Stimulated activated CD4-positive, alpha-beta T cell treated with anti-CD3 and anti-CD28 coated beads, Interleukin-1b, Interleukin-23, amount 100 ng/mL, for 4 hours (primary cell): ENCODE measurements around the gene DAPK2.
"Not testable (repeated sequence)": the region's sequence is repeated elsewhere in the genome, so short reads cannot be mapped to it uniquely, and the experiment has no call there.

Experiments used
- DNase-seq, 2 donors: peaks; one replicate each; pipeline ENCODE4 v3.0.0-alpha.2; 2020; ENCODE audit warnings: low read depth in 2 of 2

The DAPK2 gene

DNA sequence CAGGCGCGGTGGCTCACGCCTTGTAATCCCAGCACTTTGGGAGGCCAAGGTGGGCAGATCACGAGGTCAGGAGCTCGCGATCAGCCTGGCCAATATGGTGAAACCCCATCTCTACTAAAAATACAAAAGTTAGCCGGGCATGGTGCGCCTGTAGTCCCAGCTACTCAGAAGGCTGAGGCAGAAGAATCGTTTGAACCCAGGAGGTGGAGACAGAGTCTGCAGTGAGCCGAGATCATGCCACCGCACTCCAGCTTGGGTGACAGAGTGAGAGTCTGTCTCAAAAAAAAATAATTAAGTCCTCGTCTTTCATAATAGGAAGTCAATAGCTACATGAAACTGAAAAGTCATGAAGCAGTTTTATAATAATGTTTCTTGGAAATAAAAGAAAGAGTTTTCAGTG, 7.4 kb upstream of the DAPK2 start:
- not testable (repeated sequence) for DNase-seq

- DNase-seq: no peak
Observed at GRCh38 chr15:64052925-64053491, 6.7 kb upstream of the DAPK2 start.

DNA sequence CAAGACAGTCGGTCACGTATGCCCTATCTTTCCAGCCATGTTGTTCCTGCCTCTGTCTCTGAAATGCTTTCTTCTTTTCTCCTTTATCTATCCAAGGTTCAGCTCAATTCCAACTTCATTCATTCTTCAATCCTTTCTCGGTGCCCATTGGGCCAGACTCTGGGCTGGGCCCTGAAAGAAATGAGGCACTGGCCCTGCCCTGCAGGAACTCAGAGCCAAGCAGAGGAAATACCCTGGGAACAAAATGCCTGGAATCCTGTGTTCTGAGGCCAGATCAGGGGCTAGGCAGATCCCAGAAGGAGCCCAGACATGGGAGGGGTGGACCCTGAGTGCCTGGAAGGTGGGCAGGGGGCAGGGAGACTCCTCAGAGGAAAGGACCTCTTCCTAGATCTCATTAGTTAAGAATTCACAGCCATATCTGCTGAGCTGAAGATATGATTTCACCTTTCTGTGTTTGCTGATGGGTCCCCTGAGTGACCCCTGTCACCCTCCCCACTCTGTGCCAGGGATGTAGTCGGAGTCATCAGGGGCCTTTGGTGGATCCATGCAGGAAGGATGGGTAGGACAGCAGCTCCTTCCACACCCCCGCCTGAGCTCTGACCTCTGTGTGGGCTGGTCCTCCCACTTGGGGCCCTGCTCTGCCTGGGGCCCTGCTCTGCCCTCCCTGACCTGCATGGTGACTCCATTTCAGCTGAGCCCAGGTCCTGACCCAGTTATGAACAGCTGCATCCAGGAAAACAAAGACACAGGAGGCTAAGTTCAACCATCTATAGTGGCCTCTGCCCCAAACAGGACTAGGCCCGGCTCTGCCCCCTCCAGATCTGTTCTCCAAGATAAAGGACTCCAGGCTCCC, 5.3 kb upstream of the DAPK2 start:
- no peak for DNase-seq

DNA sequence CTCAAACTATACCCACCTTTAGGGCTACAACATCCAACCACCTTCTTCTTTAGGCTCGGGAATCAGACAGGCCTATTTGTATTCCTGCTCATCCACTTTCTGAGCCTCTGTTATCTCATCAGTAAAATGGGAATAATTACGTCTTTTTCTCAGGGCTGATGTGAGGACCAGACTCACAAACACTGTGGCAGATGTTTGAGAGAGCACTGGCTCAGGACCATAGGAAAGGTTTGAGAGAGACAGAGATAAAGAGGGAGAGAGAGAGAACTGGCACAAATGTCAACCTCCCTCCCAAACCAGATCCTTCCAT, 4.8 kb upstream of the DAPK2 start:
- no peak for DNase-seq

DNA sequence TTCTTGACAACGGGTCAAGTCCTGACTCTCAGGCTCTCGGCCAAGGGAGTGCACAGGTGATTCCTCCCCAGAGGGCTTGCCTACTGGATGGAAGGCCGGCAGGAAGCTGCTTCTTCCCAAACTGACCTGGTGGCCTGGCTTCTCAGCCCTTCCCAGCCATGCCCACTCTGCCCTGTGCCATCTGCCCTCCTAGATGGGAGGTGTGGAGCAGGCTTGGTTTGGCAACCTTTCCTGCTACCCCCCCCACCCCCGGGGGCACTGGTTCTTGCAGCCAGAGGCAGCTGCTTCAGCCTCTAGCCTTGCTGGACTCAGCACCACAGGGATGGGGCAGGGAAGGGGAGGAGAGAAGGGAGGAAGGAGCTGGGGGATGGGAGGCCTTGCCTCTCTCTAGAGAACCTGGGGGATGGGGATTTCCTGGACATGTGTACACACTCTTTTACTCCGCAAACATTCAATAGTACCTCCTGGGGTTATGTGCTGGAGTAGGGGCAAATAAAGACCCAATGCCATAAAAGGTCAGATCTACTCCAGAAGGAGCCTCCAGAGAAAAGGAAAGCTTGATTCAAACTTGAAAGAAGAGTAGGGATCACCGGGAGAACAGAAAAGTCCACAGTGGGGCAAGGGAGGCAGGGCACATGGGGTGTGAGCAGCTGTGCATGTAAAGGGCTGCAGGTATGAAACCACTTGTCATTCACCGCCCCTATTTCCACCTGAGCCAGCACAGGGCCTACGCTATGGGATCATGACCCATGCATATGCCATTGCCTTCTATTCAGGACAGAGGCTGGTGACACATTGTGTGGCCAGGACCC, 4.2 kb upstream of the DAPK2 start:
- DNase-seq: no peak

GRCh38 chr15:64048781-64049460, 2.6 kb upstream of the DAPK2 start:
- DNase-seq: no peak

- no peak for DNase-seq
Observed at GRCh38 chr15:64045774-64046420, 388 bp downstream of the DAPK2 start.

DNA sequence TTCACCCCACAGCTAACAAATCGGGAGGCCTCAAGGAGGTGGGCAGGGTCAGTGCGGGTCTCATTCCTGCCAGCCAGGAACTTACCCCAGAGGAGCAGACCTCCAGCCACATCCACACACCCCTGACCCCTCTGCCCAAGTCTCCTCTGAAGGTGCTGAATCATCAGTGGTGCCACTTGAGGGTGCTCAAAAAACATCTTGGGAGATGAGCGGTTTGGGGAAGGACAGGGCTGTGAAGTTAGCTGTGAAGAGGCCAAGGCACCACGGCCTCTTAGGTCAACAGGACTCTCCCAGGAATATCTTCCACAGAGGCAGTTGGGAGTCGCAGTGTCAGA, 1.2 kb downstream of the DAPK2 start:
- no peak for DNase-seq

DNA sequence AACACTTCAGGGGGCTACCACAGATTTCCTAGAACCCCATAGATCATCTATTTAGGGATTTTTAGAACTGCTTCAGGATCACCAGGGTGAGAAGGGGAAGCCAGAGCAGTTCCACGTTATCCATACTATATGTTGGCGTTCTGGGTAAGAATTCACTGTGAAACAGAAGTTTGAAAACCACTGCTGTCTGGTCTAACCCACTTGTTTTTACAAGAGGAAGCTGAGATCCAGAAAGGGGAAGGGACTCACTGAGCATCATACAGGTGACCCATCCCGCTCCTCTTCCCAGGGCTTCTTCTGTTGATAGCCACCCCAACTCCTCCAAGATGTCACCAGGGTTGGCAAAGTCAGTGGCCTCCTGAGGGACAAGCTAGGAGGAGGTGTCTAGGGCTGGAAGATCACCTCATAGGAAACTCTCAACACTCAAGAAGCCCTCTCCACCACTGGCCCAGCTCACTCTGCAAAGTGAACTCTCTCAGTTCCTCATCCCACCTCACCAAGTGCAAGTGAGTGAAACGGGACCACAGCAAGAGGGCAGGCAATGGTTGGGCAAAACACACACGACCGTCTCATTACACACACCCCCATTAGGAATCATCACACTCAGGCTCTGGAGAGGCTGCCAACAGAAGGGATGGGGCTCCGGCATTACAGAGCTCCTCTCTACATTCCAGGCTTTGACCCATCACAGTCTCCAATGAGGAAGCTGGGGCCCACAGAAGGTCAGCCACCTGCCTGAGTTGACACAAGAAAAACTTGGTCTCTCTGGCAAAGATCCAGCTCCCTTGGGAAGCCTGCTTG, 1.8 kb downstream of the DAPK2 start:
- DNase-seq: no peak

GRCh38 chr15:64038878-64039610, 7.2 kb downstream of the DAPK2 start:
- DNase-seq: no peak

- DNase-seq: no peak
Observed at GRCh38 chr15:64037966-64038365, 8.3 kb downstream of the DAPK2 start.

DNA sequence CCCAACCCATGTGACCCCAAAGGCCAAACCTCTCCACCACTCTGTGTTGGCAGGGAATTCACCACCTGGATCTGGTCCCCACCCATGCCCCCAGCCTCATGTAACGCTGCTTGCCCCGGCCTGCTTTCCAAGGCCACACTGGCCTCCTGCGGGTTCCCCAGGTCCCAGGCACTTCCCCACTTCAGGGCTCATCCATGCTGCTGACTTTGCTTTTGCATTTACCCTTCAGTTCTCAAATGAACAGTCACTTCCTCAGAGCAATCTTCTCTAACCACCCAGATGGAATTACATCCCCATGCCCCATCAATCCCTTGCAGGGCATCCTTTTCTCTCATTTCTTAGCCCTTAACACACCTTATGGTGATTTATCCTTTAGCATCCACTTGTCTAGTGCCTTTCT, 9.2 kb downstream of the DAPK2 start:
- no peak for DNase-seq

DNA sequence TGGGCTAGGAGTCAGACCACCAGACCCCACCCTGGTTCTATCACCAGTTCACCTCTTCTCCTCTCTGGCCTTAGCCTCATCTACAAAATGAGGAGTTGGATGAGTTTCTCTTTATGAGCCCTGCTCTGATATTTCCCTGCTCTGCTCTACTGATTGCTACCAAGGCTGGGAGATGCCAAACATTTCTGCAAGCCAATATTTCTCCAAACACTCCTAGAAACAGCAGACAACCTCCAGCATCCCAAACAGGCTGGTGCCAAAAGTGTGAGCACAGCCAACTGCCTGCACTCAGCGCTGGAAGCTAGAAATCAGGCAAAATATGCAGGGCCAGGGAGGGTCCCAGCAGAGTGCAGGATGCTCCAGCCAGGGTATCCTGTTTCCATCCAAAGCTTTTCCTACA, 10.8 kb downstream of the DAPK2 start:
- no peak for DNase-seq

- no peak for DNase-seq
Observed at GRCh38 chr15:64034519-64034918, 11.8 kb downstream of the DAPK2 start.

DNA sequence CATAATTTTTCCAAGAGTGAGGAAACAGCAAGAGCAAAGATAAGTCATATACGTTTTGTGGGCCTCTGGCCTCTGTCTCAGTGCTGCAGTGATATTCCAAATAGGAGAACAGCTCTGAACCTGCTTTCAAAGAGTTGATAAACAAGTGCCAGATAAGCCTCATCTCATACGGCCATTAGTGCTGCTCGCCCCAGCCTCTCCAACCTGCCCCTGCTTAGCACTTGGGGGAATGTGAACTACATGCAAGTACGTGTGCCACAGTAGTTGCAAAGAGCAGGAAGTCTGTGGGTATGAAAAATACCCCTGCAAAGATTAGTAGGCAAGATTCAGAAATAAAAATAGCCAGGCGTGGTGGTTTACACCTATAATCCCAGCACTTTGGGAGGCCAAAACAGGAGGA, 14.0 kb downstream of the DAPK2 start:
- no peak for DNase-seq

- DNase-seq: no peak
Observed at GRCh38 chr15:64030123-64030522, 16.2 kb downstream of the DAPK2 start.

DNA sequence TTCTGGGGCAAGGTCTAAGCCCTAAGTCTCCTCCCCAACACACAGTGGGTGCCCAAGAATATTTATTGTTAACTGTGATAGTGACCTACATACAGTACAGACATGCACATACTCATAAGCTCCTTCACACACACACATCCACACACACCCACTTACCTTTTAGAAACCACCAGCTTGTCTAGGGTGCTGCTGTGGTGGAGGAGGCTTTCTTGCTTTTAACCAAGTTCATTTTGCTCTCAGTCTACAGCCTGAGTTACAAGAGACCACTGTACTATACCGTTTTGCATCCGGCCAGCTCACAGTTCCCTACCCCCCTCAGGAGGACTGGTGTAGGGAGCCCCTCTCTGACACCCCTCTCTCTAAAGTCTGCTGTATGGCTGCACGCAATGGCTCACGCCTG, 16.7 kb downstream of the DAPK2 start:
- DNase-seq: no peak

DNA sequence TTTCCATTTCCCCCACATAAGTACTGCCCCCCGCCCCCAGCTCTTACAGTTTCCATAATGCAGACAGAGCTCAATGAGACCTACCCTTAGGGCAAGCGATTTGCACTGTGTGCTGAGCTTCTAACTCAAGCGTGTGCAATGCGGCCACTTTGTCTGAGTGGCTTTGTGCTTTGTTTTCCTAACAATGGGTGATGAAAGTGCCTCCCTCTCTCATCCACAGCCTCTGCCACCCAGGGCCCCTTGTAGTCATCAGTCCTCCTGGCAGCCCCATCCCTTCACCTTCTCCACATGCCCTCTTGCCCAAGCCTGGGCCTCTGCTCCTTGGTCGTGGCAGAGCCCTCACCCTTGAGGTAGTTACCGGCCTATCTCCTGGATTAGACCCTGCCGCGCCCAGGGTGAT, 17.2 kb downstream of the DAPK2 start:
- no peak for DNase-seq

DNA sequence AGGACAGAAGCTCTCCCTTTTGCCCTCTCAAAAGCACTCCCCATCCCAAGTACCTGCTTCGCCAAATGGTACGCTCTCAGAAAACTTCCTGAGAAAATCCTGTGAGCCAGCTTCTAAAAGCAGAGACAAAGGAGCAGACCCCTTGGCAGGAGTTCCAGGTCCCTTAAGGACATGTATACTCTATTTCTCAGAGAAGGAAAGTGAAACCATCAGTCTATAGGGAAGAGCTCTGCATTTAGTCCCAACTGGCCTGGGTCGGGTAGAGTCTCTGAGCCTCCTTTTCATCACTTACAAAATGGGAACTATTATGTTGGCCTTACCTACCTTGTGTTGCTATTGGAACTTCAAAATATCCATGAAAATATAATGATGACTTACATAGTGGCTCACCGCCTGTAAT, 19.7 kb downstream of the DAPK2 start:
- DNase-seq: no peak
